ENCODE data around the gene ZNF835. TPM values are rescaled to one million over a fixed set of nuclear protein-coding genes. Genes with fewer than 3 reads are reported as not detected.

ZNF835 gene
- polyA plus RNA-seq, 1 donor from 2014 or later: not detected

DNA sequence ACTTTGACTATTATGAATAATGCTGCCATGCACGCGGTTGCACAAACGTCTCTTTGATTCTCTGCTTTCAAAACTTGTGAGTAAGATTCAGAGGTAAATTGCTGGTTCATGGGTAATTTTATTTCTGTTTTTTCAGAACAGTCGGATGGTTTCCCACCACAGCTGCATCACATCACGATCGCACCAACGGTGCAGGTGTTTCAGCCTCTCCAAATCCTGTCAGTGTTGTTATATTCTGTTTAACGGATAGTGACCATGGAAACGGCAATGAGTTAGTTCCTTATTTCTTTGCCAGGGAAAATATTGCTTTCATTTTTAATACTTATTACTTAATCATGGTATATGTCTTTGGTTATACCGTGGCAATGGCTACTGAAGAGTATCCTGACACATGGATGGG, 19.1 kb upstream of the ZNF835 start:
- H3K27ac ChIP-seq (ENCODE audit: low read length): no peak overlapping the region
- no peaks in the 10 kb centered on the region for H4K20me1 ChIP-seq (ENCODE audit: insufficient read depth)
- no peaks in the 10 kb centered on the region for H3K27me3 ChIP-seq (ENCODE audit: insufficient read depth, low read depth, low read length)
- no peaks in the 10 kb centered on the region for H3K79me2 ChIP-seq (replicated peaks; ENCODE audit: insufficient read depth, low read length)
- no peak overlapping the region for H2AFZ ChIP-seq (ENCODE audit: low read depth, low read length)
- no peak overlapping the region for H3K9ac ChIP-seq (ENCODE audit: low read length)
- H3K9me3 ChIP-seq (ENCODE audit: low read length): no peaks in the 10 kb centered on the region
- no peak overlapping the region for H3K4me3 ChIP-seq (ENCODE audit: low read length)
- H3F3A ChIP-seq (ENCODE audit: insufficient read depth, low read length, poor library complexity, severe bottlenecking): no peaks in the 10 kb centered on the region
- no peaks in the 10 kb centered on the region for H3K36me3 ChIP-seq (ENCODE audit: insufficient read depth, low read length)
- no peaks in the 10 kb centered on the region for H3K9me2 ChIP-seq (ENCODE audit: insufficient read depth, low read length)
- TF ChIP-seq SMC3 (conservative IDR thresholded peaks at IDR 0.05; ENCODE audit: poor library complexity) (no peak), MXI1 (conservative IDR thresholded peaks at IDR 0.05; ENCODE audit: poor library complexity, severe bottlenecking) (no peak), RAD21 (conservative IDR thresholded peaks at IDR 0.05) (no peak), POLR2AphosphoS5 (IDR thresholded peaks at IDR 0.05) (no peak), EP300 (conservative IDR thresholded peaks at IDR 0.05; ENCODE audit: poor library complexity, severe bottlenecking) (no peak), TAF1 (IDR thresholded peaks at IDR 0.05; ENCODE audit: low read depth) (no peak)
- TF ChIP-seq, protein P1, sequence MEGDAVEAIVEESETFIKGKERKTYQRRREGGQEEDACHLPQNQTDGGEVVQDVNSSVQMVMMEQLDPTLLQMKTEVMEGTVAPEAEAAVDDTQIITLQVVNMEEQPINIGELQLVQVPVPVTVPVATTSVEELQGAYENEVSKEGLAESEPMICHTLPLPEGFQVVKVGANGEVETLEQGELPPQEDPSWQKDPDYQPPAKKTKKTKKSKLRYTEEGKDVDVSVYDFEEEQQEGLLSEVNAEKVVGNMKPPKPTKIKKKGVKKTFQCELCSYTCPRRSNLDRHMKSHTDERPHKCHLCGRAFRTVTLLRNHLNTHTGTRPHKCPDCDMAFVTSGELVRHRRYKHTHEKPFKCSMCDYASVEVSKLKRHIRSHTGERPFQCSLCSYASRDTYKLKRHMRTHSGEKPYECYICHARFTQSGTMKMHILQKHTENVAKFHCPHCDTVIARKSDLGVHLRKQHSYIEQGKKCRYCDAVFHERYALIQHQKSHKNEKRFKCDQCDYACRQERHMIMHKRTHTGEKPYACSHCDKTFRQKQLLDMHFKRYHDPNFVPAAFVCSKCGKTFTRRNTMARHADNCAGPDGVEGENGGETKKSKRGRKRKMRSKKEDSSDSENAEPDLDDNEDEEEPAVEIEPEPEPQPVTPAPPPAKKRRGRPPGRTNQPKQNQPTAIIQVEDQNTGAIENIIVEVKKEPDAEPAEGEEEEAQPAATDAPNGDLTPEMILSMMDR (IDR thresholded peaks at IDR 0.05; ENCODE audit: poor library complexity, severe bottlenecking): no peak
- H3K4me2 ChIP-seq (ENCODE audit: low read length): no peak overlapping the region

DNA sequence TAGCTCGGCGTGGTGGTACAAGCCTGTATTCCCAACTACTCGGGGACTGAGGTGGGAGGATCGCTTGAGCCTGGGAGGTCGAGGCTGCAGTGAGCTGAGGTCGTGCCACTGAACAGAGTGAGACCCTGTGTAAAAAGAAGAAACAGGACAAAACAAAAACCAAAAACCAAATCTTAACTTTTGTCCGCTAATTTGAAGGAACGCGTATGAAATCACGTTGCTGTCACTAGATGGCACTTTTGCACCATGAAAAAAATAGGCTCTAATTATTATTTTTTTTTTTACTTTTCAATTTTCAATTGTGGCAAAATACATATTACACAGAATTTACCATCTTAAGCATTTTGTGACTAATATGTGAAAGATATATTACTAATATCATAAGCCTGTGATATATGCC, 17.6 kb upstream of the ZNF835 start:
- Histone ChIP-seq H3K79me2 (replicated peaks; ENCODE audit: insufficient read depth, low read length) (no peaks in the 10 kb centered on the region), H3K9me3 (ENCODE audit: low read length) (no peaks in the 10 kb centered on the region), H3K4me3 (ENCODE audit: low read length) (no peak overlapping the region), H3K4me2 (ENCODE audit: low read length) (no peak overlapping the region), H3K36me3 (ENCODE audit: insufficient read depth, low read length) (no peaks in the 10 kb centered on the region), H3F3A (ENCODE audit: insufficient read depth, low read length, poor library complexity, severe bottlenecking) (no peaks in the 10 kb centered on the region), H4K20me1 (ENCODE audit: insufficient read depth) (no peaks in the 10 kb centered on the region), H3K27ac (ENCODE audit: low read length) (no peak overlapping the region), H3K9me2 (ENCODE audit: insufficient read depth, low read length) (no peaks in the 10 kb centered on the region), H3K27me3 (ENCODE audit: insufficient read depth, low read depth, low read length) (no peaks in the 10 kb centered on the region), H3K9ac (ENCODE audit: low read length) (no peak overlapping the region), H2AFZ (ENCODE audit: low read depth, low read length) (no peak overlapping the region)
- TF ChIP-seq TAF1 (IDR thresholded peaks at IDR 0.05; ENCODE audit: low read depth): no peak
- TF ChIP-seq RAD21 (conservative IDR thresholded peaks at IDR 0.05): peak; percentile 55
- no peak for TF ChIP-seq MXI1 (conservative IDR thresholded peaks at IDR 0.05; ENCODE audit: poor library complexity, severe bottlenecking)
- TF ChIP-seq, protein P2, sequence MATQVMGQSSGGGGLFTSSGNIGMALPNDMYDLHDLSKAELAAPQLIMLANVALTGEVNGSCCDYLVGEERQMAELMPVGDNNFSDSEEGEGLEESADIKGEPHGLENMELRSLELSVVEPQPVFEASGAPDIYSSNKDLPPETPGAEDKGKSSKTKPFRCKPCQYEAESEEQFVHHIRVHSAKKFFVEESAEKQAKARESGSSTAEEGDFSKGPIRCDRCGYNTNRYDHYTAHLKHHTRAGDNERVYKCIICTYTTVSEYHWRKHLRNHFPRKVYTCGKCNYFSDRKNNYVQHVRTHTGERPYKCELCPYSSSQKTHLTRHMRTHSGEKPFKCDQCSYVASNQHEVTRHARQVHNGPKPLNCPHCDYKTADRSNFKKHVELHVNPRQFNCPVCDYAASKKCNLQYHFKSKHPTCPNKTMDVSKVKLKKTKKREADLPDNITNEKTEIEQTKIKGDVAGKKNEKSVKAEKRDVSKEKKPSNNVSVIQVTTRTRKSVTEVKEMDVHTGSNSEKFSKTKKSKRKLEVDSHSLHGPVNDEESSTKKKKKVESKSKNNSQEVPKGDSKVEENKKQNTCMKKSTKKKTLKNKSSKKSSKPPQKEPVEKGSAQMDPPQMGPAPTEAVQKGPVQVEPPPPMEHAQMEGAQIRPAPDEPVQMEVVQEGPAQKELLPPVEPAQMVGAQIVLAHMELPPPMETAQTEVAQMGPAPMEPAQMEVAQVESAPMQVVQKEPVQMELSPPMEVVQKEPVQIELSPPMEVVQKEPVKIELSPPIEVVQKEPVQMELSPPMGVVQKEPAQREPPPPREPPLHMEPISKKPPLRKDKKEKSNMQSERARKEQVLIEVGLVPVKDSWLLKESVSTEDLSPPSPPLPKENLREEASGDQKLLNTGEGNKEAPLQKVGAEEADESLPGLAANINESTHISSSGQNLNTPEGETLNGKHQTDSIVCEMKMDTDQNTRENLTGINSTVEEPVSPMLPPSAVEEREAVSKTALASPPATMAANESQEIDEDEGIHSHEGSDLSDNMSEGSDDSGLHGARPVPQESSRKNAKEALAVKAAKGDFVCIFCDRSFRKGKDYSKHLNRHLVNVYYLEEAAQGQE (IDR thresholded peaks at IDR 0.05; ENCODE audit: borderline replicate concordance): no peak
- TF ChIP-seq POLR2AphosphoS5 (IDR thresholded peaks at IDR 0.05): no peak
- TF ChIP-seq SMC3 (conservative IDR thresholded peaks at IDR 0.05; ENCODE audit: poor library complexity): peak; percentile 44
- TF ChIP-seq, protein P1 (IDR thresholded peaks at IDR 0.05; ENCODE audit: poor library complexity, severe bottlenecking): peak; percentile 49

All from neural cell (in vitro differentiated cells).